ENCODE data around the gene HSD17B8.
A peak's percentile ranks its signal among the peaks of the same experiment; 100 is the strongest.

The HSD17B8 gene

GRCh38 chr6:33204415-33205190 is at the start of gene HSD17B8:
TSS of gene HSD17B8 (plus strand) at chr6:33204655. CDS start at chr6:33204669, 14 bp downstream.
- DNase-seq (ENCODE audit: low read depth in 2 of 2): peak; percentile 83 to 91

- no peak for DNase-seq (ENCODE audit: low read depth in 2 of 2)
Measured at GRCh38 chr6:33156561-33156960, 47.9 kb upstream of the HSD17B8 start.

GRCh38 chr6:33156964-33157363 is 47.5 kb upstream of the HSD17B8 start:
- DNase-seq (ENCODE audit: low read depth in 2 of 2): no peak

GRCh38 chr6:33160096-33160495 is 44.4 kb upstream of the HSD17B8 start:
- DNase-seq (ENCODE audit: low read depth in 2 of 2): no peak

- no peak for DNase-seq (ENCODE audit: low read depth in 2 of 2)
Measured at GRCh38 chr6:33160728-33161344, 43.6 kb upstream of the HSD17B8 start.

- DNase-seq (ENCODE audit: low read depth in 2 of 2): peak; percentile 58 to 70
Measured at GRCh38 chr6:33161354-33162331, 42.8 kb upstream of the HSD17B8 start.

GRCh38 chr6:33163540-33163939 is 40.9 kb upstream of the HSD17B8 start:
- DNase-seq (ENCODE audit: low read depth in 2 of 2): no peak

GRCh38 chr6:33164176-33164575 is 40.3 kb upstream of the HSD17B8 start:
- DNase-seq (ENCODE audit: low read depth in 2 of 2): no peak

- no peak for DNase-seq (ENCODE audit: low read depth in 2 of 2)
Measured at GRCh38 chr6:33164665-33165373, 39.6 kb upstream of the HSD17B8 start.

- no peak for DNase-seq (ENCODE audit: low read depth in 2 of 2)
Measured at GRCh38 chr6:33165581-33166258, 38.7 kb upstream of the HSD17B8 start.

GRCh38 chr6:33166363-33166762 is 38.1 kb upstream of the HSD17B8 start:
- no peak for DNase-seq (ENCODE audit: low read depth in 2 of 2)

- no peak for DNase-seq (ENCODE audit: low read depth in 2 of 2)
Measured at GRCh38 chr6:33166811-33167210, 37.6 kb upstream of the HSD17B8 start.

- no peak for DNase-seq (ENCODE audit: low read depth in 2 of 2)
Measured at GRCh38 chr6:33167374-33168283, 36.8 kb upstream of the HSD17B8 start.

GRCh38 chr6:33168284-33168601 is 36.2 kb upstream of the HSD17B8 start:
- DNase-seq (ENCODE audit: low read depth in 2 of 2): no peak

GRCh38 chr6:33168639-33169038 is 35.8 kb upstream of the HSD17B8 start:
- no peak for DNase-seq (ENCODE audit: low read depth in 2 of 2)

- no peak for DNase-seq (ENCODE audit: low read depth in 2 of 2)
Measured at GRCh38 chr6:33169291-33170175, 34.9 kb upstream of the HSD17B8 start.

GRCh38 chr6:33170176-33171015 is 34.1 kb upstream of the HSD17B8 start:
- DNase-seq (ENCODE audit: low read depth in 2 of 2): no peak
